Urothelium cell line (cell line): ENCODE measurements around the gene RPP30.
"Not testable (repeated sequence)": the region's sequence is repeated elsewhere in the genome, so short reads cannot be mapped to it uniquely, and the experiment has no call there.

Experiments used
- DNase-seq: peaks from one replicate; pipeline ENCODE4 v3.0.0; 2011; ENCODE audit warnings: low spot score, mixed read lengths
- FAIRE-seq: peaks from 2 replicates; lab custom pipeline; 2011; peaks lifted over from hg19 to GRCh38; lab: Jason Lieb, UNC

RPP30 gene

GRCh38 chr10:90866050-90866598 lies 5.7 kb upstream of the RPP30 start:
- no peak for FAIRE-seq
- DNase-seq, result no peak

GRCh38 chr10:90871279-90871765 lies 452 bp upstream of the RPP30 start:
- FAIRE-seq (no peak), DNase-seq (peak; percentile 75)

- FAIRE-seq (no peak), DNase-seq (no peak)
These were observed 860 bp downstream of the RPP30 start for GRCh38 chr10:90872648-90873020.

- FAIRE-seq (no peak), DNase-seq (no peak)
These were observed 7.3 kb downstream of the RPP30 start for GRCh38 chr10:90879062-90879461.

- DNase-seq, result peak; percentile 25
- not testable (repeated sequence) for FAIRE-seq
These were observed 8.4 kb downstream of the RPP30 start for GRCh38 chr10:90880059-90880719.

- FAIRE-seq (no peak), DNase-seq (no peak)
These were observed 12.7 kb downstream of the RPP30 start for GRCh38 chr10:90884431-90884830.

GRCh38 chr10:90885176-90885575 lies 13.4 kb downstream of the RPP30 start:
- FAIRE-seq, result no peak
- no peak for DNase-seq

GRCh38 chr10:90887555-90887954 lies 15.8 kb downstream of the RPP30 start:
- no peak for FAIRE-seq
- no peak for DNase-seq

- FAIRE-seq, result no peak
- no peak for DNase-seq
These were observed 16.6 kb downstream of the RPP30 start for GRCh38 chr10:90888387-90888786.

- FAIRE-seq, result no peak
- DNase-seq, result no peak
These were observed 17.9 kb downstream of the RPP30 start for GRCh38 chr10:90889636-90890035.

GRCh38 chr10:90890347-90890746 lies 18.6 kb downstream of the RPP30 start:
- DNase-seq, result no peak
- no peak for FAIRE-seq

GRCh38 chr10:90893190-90893589 lies 21.4 kb downstream of the RPP30 start:
- FAIRE-seq (no peak), DNase-seq (no peak)

GRCh38 chr10:90896916-90897315 lies 25.1 kb downstream of the RPP30 start:
- not testable (repeated sequence) for FAIRE-seq, DNase-seq

GRCh38 chr10:90905925-90906324 lies 34.2 kb downstream of the RPP30 start:
- no peak for DNase-seq
- no peak for FAIRE-seq

GRCh38 chr10:90906596-90906995 lies 34.8 kb downstream of the RPP30 start:
- FAIRE-seq, result no peak
- no peak for DNase-seq

GRCh38 chr10:90911133-90912051 lies 39.6 kb downstream of the RPP30 start:
- peak; percentile 73 for FAIRE-seq

GRCh38 chr10:90912174-90912573 lies 40.4 kb downstream of the RPP30 start:
- FAIRE-seq (no peak), DNase-seq (no peak)

More at GRCh38 chr10:90911133-90912051, 39.6 kb downstream of the RPP30 start:
- DNase-seq, result peak; percentile 54

GRCh38 chr10:90912854-90913479 lies 41.2 kb downstream of the RPP30 start:
- FAIRE-seq, result no peak
- no peak for DNase-seq

- DNase-seq (no peak), FAIRE-seq (no peak)
These were observed 42.1 kb downstream of the RPP30 start for GRCh38 chr10:90913774-90914420.

- FAIRE-seq, result no peak
- DNase-seq, result no peak
These were observed 43.4 kb downstream of the RPP30 start for GRCh38 chr10:90914992-90915765.
